COR-L47 (cell line): ENCODE results near the gene CFAP61.
A peak's percentile ranks its signal among the peaks of the same experiment; 100 is the strongest.

ENCODE experiments used
- DNase-seq: peaks from one replicate; lab custom pipeline; 2025; lab: John Stamatoyannopoulos, UW

CFAP61 gene

DNA sequence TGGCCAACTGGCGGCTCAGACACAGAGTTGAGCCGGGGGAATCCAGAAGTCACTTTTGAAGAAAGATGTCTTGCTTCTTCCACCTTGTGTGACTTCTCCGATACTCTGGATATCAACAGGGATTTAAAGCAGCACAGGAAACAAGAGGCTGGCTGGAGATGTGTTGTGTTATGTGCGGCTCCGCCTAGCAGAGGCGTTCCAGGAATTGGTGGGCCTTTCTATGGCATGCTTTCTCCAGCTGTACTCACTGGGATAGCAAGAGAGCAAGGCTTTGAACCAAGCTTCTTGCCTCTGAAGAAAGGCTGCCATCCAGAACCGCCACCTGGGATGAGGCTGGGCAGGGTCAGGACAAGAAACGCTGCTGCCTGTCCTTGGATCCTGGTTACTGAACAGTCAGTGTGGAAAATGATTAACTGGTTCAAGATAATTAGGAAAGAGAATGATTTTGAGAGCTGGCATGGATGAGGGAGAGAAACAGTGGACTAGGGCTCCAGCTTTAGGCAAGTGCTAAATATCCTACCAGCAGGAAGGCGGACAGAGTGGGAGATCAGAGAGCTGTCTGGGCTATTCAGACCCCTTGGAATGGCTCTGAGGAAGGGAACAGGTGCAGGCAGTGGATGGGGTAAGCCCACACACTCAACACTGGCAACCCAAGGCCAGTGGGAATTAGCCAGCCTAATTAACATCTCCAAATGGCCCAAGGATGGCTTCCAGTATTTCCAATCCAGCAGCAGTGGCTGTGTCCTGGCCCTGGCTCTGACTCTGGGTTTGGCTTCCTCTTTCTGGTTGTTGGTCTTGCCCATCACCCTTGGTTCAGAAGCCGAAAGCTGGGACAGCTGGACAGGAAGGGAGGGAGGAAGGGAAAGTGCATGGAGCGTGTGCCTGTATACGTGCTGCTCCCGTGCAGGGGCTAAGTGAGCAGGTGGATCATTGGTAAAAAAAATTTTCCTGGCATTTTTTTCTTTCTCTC, 347.5 kb downstream of the CFAP61 start:
- DNase-seq: no peak

DNA sequence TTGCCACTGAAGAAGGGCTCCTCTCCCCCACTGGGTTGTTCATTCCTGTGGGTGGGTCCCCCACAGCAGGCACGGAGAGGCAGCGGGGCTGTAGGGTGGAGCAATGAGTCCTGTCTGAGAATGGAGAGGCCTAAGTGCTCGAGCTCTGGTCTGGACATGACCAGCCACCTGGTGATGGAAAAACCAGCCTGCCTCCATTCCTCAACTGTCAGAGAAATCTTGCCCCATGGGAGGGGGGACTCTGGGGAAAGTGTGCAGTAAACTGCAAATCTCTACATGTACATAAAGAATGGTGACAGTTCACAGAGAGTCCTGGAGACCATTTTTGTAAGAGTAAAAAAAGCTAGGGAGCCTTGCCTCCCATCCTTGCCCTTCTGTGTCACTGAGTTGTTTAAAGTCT, 349.7 kb downstream of the CFAP61 start:
- DNase-seq: no peak

DNA sequence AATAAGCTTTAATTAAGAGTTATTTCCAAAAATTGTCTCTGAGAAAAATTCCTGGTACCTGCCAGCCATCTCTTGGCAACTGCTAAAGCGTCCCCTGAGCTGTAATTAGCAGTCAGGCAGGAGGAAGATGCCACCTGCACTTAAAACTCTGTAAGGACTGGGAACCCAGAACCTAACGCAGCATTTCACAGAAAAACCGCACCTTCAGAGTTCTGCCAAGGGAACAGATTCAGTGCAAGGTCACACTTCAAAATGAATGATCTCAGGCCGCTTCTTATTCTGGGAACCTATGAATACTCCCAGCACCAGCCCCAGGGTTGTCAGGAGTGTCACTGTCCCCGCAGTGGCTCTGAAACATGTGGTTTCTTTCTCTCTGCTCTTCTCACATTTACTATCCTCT, 352.3 kb downstream of the CFAP61 start:
- no peak for DNase-seq

DNA sequence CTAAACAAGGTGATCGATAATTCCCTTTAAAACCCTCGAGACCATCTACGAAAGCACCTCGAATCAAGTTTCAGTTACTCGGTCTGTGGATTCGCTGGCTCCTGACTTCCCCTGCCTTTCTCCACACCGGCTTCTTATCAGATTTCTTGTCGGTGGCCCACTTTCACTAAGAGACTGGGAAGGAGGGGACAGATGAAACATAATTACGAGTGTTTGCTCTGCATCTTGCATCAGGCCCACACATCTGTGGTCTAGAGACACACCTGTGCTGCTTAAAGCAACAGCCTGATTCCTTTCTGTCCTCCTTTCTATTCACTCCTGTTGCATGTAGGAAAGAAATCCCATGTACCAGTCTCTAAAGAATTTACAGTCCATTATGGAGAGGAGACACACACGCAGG, 353.3 kb downstream of the CFAP61 start:
- no peak for DNase-seq

DNA sequence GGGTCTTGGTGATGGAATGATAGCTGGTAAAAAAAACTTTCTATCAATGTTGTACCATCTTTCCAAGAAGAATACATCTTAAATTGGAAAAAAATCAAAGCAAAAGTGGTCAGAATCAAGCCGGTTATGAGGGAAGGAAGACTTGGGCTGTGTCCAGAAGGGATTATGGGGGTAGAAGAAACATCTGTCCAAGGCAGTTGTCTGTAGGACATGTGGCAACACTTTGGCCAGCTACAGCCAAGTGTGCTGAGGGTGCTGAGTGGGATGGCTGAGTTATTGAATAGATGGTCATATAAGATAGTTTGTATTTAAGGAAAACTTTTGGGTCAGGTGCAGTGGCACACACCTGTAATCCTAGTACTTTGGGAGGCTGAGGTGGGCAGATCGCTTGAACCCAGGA, 354.0 kb downstream of the CFAP61 start:
- no peak for DNase-seq

DNA sequence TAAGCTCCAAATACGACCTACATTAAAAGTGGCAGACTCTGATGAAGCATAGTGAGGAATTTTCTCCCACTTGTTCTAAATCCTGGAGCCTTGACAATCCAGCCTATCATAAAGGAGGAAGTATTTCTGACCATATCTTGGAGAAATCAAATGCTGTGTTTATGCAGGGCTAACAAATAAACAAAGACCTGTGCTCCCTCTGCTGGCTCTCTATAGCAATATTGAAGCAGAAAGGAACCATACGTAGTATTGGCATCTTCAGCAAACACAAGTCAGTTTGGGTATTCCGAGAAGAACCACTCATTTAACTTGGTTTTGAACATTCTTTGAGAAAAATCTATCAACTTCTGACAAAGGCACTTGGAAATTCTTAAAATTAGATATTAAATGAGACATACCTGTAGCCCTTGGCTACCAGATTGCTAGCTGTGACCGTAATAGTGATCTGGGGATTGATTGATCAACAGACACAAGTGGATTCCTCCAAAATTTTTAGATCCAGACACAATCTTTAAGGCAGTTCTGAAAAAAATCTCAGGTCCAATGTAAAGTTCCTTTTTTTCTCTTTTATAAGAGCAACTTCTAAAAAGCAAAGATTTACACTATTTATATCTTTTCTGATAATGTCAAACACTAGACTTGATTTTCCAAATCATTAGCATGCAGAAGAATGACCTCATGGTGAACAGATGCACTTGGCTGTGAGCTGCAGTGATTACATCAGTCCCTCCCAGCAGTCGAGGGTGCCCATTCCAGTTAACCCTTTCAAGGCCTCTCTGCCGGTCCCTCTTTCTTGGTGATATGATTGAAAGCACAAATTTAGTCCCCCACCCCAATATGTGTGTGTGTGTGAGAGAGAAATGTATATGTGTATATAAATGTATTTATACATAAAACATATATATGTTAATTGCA, 355.8 kb downstream of the CFAP61 start:
- DNase-seq: peak; percentile 46

DNA sequence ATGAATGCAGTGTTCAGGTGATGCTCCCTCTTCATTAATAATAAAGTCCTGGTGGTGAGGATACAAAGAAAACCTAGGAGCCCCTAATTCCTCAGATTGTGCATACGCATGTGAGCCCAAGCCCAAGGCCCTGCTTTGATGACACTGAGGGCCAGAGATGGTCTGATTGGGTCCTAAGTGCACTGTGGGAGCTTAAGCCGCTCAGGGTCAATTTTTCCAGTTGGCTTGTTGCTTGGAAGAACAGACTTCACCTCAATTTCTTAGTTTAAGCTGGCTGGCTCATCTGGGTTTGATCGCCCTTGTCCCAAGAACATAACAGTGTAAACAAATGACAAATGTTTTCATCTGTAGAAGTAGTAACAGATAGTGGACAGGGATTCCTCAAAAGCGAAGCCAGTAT, 357.0 kb downstream of the CFAP61 start:
- DNase-seq: no peak
